Measurements from ENCODE around the gene BMPR1A. TPM values are rescaled to one million over a fixed set of nuclear protein-coding genes. Genes with fewer than 3 reads are reported as not detected.

The BMPR1A gene
- total RNA-seq, 1 experiment from 2014 or later = 104 TPM

DNA sequence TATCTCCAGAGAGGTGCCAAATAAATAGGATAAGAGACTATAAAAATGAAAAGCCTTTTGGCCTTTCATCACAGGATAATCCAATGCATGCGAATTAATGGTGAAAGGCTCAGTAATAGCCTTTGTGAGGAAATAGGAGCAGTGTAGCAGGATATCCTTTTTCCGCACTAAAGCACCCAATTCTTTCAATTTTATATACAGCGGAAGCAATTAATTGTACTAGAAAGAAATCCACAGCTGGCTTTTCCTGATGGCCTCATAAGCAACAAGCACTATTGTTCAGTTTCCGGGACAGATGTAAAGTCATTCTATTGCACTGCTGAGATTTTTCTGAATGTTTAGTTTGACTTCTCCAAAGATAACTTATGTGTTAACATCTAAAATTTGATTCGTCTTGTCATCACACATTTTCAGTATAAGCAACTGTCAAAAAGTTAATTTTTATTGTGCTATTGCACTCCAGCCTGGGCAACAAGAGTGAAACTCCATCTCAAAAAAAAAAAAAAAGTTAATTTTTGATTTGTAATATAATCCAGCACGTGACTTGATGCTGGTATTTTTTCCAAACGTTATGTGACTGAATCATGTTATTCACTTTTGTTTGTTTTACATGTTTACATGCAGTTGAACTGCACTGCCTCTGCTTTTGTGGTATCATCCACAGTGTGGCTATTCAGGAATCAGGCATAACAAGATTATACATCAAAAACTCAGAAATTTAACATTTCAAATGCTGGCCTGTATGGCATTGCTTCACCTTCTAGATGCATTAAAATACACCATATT, 8.4 kb upstream of the BMPR1A start:
- no peaks in the 10 kb centered on the region for H3K36me3 Mint-ChIP-seq
- no peak overlapping the region for H3K27ac Mint-ChIP-seq
- CTCF ChIA-PET = interaction anchor here (1.2 kb wide), 1 partner anchor 8 kb away, joined by 3 read pairs; the partner anchor contains the start of gene BMPR1A
- TF ChIP-seq ZNF317 (CRISPR knock-in tag; IDR thresholded peaks at IDR 0.05; ENCODE audit: borderline replicate concordance, low read depth) (no peak), TP53 (CRISPR knock-in tag; IDR thresholded peaks at IDR 0.05) (no peak), NR3C1 (CRISPR knock-in tag; conservative IDR thresholded peaks at IDR 0.05; ENCODE audit: low read depth) (no peak)
- TF ChIP-seq, protein P1, sequence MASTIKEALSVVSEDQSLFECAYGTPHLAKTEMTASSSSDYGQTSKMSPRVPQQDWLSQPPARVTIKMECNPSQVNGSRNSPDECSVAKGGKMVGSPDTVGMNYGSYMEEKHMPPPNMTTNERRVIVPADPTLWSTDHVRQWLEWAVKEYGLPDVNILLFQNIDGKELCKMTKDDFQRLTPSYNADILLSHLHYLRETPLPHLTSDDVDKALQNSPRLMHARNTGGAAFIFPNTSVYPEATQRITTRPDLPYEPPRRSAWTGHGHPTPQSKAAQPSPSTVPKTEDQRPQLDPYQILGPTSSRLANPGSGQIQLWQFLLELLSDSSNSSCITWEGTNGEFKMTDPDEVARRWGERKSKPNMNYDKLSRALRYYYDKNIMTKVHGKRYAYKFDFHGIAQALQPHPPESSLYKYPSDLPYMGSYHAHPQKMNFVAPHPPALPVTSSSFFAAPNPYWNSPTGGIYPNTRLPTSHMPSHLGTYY (CRISPR knock-in tag; IDR thresholded peaks at IDR 0.05) = no peak
- no peaks in the 10 kb centered on the region for H3K27me3 Mint-ChIP-seq (ENCODE audit: low read depth)
- POLR2A ChIA-PET = interaction anchor here (0.6 kb wide), 1 partner anchor 212 kb away, joined by 6 read pairs; no protein-coding TSS in a partner anchor
- DNase-seq (ENCODE audit: low spot score) = no peak
- H3K9me3 Mint-ChIP-seq = no peaks in the 10 kb centered on the region
- no peak overlapping the region for H3K4me3 Mint-ChIP-seq
- peaks cover 27% of the 10 kb centered on the region for H3K4me1 Mint-ChIP-seq
- ATAC-seq = no peak

DNA sequence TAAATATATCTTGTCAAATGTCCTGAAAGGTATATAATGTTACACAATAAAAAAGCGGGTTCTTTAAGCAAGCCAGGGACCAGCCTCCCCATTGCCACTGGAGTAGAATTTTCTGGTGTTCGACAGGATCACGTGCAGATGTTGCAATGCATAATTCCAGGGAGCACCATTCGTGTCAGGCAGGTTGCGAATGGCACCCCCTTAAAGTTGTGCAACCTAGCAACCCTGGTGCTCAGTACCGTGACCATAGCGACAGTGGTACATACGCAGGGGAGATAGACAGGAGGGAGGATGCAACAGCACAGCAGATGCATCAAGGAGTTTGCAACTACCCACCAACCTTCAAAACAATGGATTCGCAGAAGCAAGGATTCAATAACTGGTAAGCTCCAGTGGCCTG, 6.6 kb upstream of the BMPR1A start:
- Mint-ChIP-seq H3K9me3 (no peaks in the 10 kb centered on the region), H3K27me3 (ENCODE audit: low read depth) (no peaks in the 10 kb centered on the region), H3K4me1 (peaks cover 33% of the 10 kb centered on the region), H3K27ac (no peak overlapping the region), H3K4me3 (no peak overlapping the region), H3K36me3 (no peaks in the 10 kb centered on the region)
- ChIA-PET CTCF (no interaction called here), POLR2A (no interaction called here)
- no peak for TF ChIP-seq CREM (CRISPR knock-in tag; IDR thresholded peaks at IDR 0.05)
- TF ChIP-seq, protein P2, sequence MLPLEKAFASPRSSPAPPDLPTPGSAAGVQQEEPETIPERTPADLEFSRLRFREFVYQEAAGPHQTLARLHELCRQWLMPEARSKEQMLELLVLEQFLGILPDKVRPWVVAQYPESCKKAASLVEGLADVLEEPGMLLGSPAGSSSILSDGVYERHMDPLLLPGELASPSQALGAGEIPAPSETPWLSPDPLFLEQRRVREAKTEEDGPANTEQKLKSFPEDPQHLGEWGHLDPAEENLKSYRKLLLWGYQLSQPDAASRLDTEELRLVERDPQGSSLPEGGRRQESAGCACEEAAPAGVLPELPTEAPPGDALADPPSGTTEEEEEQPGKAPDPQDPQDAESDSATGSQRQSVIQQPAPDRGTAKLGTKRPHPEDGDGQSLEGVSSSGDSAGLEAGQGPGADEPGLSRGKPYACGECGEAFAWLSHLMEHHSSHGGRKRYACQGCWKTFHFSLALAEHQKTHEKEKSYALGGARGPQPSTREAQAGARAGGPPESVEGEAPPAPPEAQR (CRISPR knock-in tag; IDR thresholded peaks at IDR 0.05) = no peak
- TF ChIP-seq ZNF219 (CRISPR knock-in tag; IDR thresholded peaks at IDR 0.05; ENCODE audit: borderline replicate concordance) = no peak
- TF ChIP-seq FOXK1 (CRISPR knock-in tag; IDR thresholded peaks at IDR 0.05) = no peak
- TF ChIP-seq RELA (CRISPR knock-in tag; IDR thresholded peaks at IDR 0.05; ENCODE audit: borderline replicate concordance) = no peak
- TF ChIP-seq ZNF317 (CRISPR knock-in tag; IDR thresholded peaks at IDR 0.05; ENCODE audit: borderline replicate concordance, low read depth) = no peak
- no peak for TF ChIP-seq CREB1 (CRISPR knock-in tag; IDR thresholded peaks at IDR 0.05)
- TF ChIP-seq GABPB1 (CRISPR knock-in tag; IDR thresholded peaks at IDR 0.05) = no peak
- no peak for TF ChIP-seq ZNF416 (CRISPR knock-in tag; IDR thresholded peaks at IDR 0.05)
- TF ChIP-seq FOXJ3 (CRISPR knock-in tag; IDR thresholded peaks at IDR 0.05; ENCODE audit: borderline replicate concordance) = no peak
- TF ChIP-seq TP53 (CRISPR knock-in tag; IDR thresholded peaks at IDR 0.05) = no peak
- TF ChIP-seq MXD4 (CRISPR knock-in tag; IDR thresholded peaks at IDR 0.05; ENCODE audit: borderline replicate concordance) = no peak
- TF ChIP-seq, protein P3, sequence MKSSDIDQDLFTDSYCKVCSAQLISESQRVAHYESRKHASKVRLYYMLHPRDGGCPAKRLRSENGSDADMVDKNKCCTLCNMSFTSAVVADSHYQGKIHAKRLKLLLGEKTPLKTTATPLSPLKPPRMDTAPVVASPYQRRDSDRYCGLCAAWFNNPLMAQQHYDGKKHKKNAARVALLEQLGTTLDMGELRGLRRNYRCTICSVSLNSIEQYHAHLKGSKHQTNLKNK (CRISPR knock-in tag; IDR thresholded peaks at IDR 0.05) = no peak
- TF ChIP-seq, protein P4, sequence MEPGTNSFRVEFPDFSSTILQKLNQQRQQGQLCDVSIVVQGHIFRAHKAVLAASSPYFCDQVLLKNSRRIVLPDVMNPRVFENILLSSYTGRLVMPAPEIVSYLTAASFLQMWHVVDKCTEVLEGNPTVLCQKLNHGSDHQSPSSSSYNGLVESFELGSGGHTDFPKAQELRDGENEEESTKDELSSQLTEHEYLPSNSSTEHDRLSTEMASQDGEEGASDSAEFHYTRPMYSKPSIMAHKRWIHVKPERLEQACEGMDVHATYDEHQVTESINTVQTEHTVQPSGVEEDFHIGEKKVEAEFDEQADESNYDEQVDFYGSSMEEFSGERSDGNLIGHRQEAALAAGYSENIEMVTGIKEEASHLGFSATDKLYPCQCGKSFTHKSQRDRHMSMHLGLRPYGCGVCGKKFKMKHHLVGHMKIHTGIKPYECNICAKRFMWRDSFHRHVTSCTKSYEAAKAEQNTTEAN (CRISPR knock-in tag; IDR thresholded peaks at IDR 0.05) = no peak
- TF ChIP-seq, protein P5, sequence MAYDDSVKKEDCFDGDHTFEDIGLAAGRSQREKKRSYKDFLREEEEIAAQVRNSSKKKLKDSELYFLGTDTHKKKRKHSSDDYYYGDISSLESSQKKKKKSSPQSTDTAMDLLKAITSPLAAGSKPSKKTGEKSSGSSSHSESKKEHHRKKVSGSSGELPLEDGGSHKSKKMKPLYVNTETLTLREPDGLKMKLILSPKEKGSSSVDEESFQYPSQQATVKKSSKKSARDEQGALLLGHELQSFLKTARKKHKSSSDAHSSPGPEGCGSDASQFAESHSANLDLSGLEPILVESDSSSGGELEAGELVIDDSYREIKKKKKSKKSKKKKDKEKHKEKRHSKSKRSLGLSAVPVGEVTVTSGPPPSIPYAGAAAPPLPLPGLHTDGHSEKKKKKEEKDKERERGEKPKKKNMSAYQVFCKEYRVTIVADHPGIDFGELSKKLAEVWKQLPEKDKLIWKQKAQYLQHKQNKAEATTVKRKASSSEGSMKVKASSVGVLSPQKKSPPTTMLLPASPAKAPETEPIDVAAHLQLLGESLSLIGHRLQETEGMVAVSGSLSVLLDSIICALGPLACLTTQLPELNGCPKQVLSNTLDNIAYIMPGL (CRISPR knock-in tag; IDR thresholded peaks at IDR 0.05) = no peak
- TF ChIP-seq SOX15 (CRISPR knock-in tag; IDR thresholded peaks at IDR 0.05) = no peak
- no peak for TF ChIP-seq TEAD4 (CRISPR knock-in tag; IDR thresholded peaks at IDR 0.05)
- no peak for TF ChIP-seq PRRX2 (CRISPR knock-in tag; IDR thresholded peaks at IDR 0.05)
- no peak for TF ChIP-seq NFE2L1 (CRISPR knock-in tag; IDR thresholded peaks at IDR 0.05)
- DNase-seq (ENCODE audit: low spot score) = no peak
- no peak for ATAC-seq
